ENCODE results near the gene NRG3. TPM values are rescaled to one million over a fixed set of nuclear protein-coding genes. Genes with fewer than 3 reads are reported as not detected.

NRG3 gene
- 0.19 TPM for total RNA-seq
- long read RNA-seq: 0 reads

DNA sequence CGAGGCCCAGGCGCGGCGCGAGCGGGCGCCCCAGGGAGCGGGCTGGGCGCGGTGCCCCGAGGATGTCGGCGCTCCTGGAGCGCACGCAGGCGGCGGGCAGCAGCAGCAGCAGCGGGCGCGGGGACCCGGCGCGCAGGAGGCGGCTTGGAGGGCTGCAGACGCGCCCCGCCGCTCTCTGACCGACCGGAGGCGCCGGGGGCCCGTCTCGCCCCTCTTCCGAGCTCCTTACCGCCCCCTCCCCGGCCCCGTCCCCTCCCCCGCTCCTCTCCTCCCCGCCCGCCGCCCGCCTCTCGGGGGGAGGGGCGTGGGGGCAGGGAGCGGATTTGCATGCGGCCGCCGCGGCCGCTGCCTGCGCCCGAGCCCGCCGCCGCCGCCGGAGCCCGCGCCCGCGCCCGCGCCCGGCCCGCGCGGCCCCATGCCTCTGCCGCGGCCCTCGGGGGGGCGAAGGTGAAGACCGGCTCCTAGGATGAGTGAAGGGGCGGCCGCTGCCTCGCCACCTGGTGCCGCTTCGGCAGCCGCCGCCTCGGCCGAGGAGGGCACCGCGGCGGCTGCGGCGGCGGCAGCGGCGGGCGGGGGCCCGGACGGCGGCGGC, at the start of gene NRG3:
NRG3 (plus strand) TSS at position 320 of the 592 bp plus-strand sequence.
- no peak for ATAC-seq (ENCODE audit: poor library complexity)
- no peak for DNase-seq
- intact Hi-C loops (cut with DNase I): no loop called here

DNA sequence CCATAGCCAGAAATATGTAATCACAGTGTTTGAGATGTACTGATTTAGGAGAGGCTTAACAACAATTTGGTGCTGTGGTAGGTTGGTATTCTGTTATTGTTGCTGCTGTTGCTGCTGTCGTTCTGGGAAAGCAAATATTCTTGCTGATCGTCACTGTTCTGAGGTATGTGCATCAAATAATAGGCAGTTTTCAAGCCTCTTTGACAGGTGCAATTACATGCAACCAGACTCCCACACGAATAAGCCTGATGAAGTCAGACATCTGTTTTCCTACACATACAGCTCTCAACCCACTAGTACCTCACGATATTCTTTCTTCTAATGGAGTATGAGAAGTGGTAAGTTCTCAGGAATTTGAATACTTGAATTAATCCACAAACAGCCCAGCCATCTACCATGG, 46.7 kb upstream of the NRG3 start:
- intact Hi-C loops (cut with DNase I): no loop called here
- ATAC-seq (ENCODE audit: poor library complexity): no peak
- DNase-seq: no peak

DNA sequence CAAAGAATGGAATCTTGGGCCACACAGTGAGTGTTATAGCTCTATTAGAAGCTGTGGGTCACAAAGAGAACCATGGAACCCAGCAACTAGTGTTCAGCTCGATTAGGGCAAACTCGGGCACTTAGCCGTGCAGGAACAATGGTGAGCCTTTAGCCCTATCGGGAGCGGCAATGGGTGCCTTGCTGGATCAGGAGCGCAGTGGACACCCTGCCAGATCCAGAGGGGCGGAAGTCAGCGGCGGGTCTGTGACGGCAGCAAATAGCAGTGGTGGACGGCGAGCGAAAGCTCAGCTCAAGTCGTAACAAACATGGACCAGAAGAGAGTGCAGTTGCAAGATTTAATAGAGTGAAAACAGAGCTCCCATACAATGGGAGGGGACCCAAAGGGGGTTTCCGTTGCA, 43.9 kb upstream of the NRG3 start:
- DNase-seq (peak; percentile 24), ATAC-seq (ENCODE audit: poor library complexity) (no peak)
- intact Hi-C loops (cut with DNase I): no loop called here

DNA sequence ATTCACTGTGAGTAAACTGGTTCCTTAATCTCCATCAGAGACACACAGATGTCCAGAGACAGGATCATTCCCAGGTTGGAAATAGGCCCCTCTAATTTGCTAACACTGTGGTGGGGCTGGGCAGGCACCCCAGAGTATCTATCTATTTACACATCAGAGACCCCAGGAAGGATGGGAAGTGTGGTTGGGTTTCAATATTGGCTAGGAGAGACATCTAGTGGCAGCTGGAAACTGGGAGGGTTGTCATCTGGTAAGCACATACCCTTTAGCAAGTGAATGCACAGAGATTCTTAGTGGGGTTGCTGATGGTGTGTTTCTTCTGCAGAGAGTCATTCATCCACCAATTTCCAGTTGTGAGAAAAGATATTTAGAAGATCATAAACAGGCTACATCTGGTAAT, 36.0 kb upstream of the NRG3 start:
- DNase-seq: no peak
- intact Hi-C loops (cut with DNase I): no loop called here
- no peak for ATAC-seq (ENCODE audit: poor library complexity)

DNA sequence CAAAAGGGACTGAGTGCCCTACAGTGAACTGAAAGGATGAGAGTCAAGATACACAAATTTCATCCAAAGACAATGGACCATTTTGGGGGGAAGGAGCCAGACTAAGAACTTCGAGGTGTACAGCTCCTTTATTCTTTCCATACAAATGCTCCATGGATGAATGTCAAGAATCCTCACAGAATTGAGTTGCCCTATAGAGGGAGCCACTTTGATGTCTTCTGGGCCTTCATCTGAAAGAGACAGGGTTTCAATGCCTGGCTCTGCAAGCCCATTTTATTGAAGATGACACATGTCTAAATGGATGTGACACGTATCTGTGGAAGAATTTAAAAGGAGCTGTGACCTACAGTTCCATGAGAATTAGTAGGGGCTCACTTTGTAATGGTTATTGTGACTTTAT, 32.0 kb upstream of the NRG3 start:
- DNase-seq (no peak), ATAC-seq (ENCODE audit: poor library complexity) (no peak)
- intact Hi-C loops (cut with DNase I): no loop called here

DNA sequence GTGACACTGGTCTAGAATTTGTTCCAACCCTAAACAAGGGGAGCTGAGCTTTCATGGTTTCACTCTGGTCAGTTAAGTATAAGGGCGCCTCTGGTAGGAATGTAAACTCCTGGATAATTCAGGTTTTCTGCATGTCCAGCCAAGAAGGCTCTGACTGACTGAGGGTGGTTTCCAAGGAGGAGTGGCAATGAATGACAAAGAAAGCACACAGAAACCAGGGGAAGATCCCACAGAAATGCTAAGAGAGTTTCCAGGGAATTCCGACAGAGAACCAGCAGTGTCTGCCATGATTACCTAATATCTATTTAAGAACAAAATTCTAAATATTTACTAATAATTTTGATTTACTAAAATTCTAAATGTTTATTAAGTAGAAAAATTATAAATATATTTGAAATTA, 27.3 kb upstream of the NRG3 start:
- ATAC-seq (ENCODE audit: poor library complexity) (no peak), DNase-seq (no peak)
- intact Hi-C loops (cut with DNase I): no loop called here

DNA sequence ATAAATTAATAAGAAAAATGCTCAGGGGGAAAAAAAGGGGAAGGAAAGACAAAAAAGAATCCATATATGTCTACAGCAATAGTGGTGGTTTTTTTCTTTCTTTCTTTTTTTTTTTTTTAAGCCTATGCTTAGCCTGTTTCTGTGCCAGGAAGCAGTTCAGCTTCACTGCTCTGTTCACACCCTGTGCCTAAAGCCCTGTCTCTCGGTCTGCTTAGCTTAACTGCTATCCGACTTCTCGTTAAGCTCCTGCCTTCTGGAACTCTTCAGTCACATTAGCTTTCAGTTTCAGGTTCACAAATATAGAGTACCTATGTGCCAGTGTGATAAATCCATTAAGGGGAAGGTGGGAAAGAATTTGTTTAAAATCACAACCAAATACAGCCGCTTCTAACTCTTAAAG, 26.5 kb upstream of the NRG3 start:
- DNase-seq (no peak), ATAC-seq (ENCODE audit: poor library complexity) (no peak)
- intact Hi-C loops (cut with DNase I): no loop called here

DNA sequence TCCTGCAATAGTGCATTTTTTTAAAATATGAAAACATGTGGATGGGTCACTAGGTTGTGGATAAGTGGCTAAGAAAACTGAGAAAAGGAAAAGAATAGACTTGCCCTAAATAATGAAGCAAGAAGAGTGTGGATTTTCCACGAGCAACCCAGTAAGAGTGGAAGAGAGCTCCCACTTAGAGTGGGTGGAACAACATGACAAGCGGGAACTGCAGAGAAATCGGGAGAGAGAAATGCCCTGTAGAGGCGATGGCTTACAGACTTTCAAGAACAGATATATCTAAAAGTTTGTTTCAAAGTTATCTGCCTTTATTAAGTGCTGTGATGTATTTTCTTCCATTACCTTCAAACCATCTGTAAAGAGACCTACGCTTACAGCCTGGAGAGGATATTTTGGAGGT, 26.1 kb upstream of the NRG3 start:
- ATAC-seq (ENCODE audit: poor library complexity) (no peak), DNase-seq (no peak)
- intact Hi-C loops (cut with DNase I): no loop called here

DNA sequence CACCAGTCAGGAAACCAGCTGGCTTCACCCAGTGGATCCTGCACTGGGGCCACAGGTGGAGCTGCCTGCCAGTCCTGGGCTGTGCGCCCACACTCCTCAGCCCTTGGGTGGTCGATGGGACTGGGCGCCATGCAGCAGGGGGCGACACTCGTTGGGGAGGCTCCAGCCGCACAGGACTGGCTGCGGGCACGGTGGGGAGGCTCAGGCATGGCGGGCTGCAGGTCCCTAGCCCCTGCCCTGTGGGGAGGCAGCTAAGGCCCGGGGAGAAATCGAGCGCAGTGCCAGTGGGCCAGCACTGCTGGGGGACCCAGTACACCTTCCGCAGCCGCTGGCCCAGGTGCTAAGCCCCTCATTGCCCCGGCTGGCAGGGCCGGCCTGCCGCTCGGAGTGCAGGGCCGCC, 12.4 kb upstream of the NRG3 start:
- intact Hi-C loops (cut with DNase I): no loop called here
- DNase-seq (no peak), ATAC-seq (ENCODE audit: poor library complexity) (no peak)

DNA sequence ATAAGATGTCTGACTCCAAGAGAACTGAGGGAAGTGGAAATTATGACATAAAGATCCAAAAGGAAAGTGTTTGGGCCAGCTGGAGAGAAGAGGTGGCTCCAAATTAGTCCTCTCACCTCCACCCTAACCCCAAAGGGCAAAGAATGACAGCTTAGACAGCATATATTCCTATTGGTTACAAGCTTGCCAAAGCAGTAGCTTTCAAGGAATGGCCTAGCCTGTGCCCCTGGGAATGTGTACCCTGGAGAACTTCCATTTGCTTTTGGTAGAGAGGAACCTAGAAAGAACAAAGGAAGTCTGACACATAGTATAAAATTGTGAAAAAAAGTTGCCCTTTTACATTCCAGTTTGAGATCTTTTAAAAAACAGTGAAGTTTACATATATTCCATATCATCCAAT, 11.2 kb upstream of the NRG3 start:
- intact Hi-C loops (cut with DNase I): no loop called here
- DNase-seq: no peak
- ATAC-seq (ENCODE audit: poor library complexity): no peak

DNA sequence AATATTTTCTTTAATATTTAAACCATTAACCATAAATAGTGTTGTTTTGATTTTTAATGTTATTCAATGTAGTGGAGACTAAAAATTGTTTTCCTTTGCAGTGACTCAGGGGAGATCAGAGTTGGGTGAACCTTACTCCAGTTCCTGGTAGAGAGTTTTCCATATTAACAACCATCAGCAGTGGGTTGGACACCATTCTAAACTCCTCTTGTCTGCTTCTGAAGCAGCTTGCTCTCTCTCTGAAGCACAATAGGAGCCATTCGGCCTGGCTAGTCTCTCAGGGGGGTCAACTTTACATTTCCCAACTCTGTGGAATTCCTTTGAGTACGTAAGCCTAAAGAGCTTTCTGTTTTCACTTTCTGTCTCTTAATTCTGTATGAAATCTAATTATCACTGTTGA, 9.4 kb upstream of the NRG3 start:
- no peak for DNase-seq
- no peak for ATAC-seq (ENCODE audit: poor library complexity)
- intact Hi-C loops (cut with DNase I): no loop called here

DNA sequence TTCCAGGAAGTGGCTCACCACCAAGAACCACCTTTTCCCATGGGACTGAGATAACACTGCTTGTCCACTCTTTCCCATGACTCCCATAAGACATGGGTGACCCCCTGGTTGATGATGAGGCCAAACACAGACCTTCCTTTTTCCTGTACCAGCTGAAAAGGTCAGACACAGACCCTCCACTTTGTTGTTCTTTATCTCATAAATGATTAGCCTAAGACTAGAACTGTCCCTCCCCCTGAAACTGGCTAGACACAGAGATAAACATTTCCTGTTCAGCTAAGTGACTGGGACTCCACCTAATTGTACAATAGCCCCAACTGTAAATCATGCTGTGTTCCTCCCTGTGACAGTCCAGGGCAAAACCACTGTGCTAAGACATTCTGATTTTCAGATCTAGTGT, 8.2 kb upstream of the NRG3 start:
- no peak for ATAC-seq (ENCODE audit: poor library complexity)
- DNase-seq: no peak
- intact Hi-C loops (cut with DNase I): no loop called here

DNA sequence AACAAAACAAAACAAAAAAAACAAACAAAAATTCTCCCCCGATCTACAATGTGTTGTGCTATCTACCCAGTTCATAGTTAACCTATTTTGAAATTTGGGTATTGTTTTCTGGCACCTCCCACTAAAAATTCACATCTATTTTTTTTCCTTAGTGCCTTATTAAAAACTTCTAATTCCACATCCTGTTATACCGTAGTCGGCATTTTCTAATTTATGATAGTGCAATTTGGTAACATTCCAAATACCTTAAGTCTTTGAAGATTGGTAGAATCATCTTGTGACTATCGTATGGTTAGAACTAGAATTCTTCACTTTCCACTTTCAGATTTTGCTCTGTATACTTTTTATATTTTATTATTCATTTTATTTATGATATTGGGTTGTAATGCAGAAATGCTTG, 4.5 kb upstream of the NRG3 start:
- no peak for ATAC-seq (ENCODE audit: poor library complexity)
- DNase-seq: no peak
- intact Hi-C loops (cut with DNase I): no loop called here

DNA sequence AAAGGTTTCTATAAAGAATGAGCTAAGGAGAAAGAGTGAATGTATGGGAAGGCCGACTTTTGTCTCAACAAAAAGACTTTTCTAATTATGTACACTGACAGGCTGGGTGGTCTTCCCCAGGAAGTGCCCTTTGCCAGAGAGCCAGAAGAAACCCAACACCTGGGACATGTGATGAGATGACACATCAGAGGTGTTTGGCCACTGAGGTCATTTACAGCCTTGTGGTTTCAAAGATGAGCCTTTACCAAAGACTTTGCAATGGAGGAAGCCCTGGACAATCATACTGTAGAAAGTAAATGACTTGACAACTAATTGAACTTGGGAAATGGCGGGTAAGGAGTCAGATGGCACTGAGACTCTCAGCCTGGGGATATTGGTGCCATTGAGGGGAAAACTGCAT, 3.4 kb upstream of the NRG3 start:
- ATAC-seq (ENCODE audit: poor library complexity) (no peak), DNase-seq (no peak)

DNA sequence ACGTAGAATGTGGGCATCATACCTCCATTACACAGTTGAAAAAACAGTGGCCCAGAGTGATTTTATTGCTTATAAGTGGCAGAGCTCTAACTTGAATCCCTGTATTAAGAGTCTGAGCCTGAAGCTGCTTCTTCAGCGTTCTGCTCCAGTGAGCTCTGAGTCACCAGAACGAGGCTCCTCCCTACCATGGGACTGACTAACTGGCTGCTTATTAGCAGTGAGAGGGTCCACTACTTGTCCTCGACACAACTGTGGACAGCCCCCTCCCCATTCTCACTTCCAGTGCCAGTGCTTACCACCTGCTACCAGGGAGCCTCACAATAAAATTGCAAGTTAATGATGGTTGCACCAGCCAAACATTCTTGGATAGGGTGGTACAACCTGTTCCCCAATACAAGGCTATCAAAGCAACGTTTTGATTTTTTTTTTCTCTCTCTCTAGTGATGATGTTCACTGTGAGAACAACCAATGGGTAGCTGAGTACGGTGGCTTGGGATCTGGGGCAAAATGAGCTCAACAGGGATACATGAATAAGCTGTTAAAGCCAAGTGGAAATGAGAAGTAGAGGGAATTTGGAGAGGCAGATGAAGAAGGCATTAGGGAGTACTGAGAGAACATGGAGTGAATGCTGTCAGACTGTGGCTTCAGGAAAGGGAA, 2.7 kb upstream of the NRG3 start:
- DNase-seq: no peak
- ATAC-seq (ENCODE audit: poor library complexity): no peak
- intact Hi-C loops (cut with DNase I): no loop called here

More for the DNA sequence above, 3.4 kb upstream of the NRG3 start:
- intact Hi-C loops (cut with DNase I): no loop called here

DNA sequence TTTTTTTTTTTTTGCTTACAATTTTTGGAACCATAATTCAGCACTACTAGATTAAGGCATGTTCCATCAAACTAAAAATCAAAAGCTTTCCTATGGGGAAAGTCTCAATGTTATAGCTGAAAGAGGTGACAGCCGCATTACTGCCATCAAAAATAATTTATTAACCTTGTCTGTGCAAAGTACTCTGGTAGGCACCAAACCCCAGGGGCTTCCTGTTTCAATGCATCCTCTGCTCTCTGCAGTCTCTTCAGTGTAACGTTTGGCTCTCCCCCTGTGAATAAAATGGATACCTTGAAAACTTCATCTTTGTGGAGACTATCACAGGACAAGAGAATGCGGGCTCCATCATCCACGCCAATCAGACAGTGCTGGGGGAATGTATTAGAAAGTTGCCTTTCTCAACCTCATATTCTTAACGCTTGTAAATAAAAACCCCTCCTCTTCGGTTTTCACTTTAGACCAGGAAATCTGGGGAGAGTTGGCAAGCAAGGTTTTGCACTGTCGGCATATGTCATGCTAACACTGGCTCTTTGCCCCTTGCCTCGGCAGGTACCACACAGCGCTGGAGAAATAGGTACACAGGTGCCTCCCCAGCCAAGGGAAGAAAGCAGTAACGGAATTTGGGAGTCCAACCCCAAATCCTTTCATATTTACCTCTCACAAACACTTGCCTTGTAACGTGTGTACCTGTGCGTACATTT, 1.6 kb upstream of the NRG3 start:
- intact Hi-C loops (cut with DNase I): no loop called here
- ATAC-seq (ENCODE audit: poor library complexity): no peak

DNA sequence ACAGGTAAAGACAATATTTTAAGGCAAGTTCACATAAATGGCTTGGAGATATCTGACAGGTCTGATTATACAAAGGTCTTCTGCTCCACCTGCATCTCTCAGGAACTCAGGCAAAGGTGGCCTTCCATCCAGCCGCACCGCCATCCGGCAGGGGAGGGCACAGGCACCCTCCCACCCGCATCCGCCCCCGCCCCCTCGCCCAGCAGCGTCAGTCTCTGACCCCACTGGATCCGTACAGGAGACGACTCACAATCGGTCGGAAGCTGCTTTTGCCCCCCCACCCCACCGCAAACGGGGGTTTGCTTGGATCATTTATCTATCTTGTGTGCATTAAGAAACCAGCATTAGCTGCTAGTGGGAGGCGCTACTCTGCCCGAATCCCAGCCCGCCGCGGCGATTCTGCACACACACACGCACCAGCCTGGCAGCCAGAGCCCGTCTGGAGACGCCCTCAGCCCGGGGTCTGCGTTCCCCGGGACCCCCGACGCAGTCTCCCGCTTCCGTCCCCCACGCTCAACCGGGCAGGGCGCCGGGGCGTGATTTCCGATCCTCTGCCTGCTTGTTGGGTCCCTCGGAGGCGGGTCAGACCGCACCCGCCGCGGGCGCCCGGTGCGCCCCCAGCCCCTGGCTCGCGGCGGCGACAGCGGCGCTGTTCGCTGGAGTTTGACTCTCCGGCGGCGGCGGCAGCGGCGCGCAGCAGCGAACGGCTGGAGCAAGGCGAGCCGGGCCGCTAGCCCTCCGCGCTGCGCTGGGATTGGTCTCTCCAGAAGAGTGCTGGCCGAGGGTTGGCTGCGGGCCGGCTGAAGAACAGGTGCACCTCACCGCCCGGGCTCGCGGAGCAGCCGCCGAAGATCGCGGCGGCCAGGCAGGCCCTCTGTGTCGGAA, 820 bp upstream of the NRG3 start:
- DNase-seq (peak; percentile 61), ATAC-seq (ENCODE audit: poor library complexity) (peak; percentile 53)
- intact Hi-C loops (cut with DNase I): no loop called here

More for the DNA sequence above, 1.6 kb upstream of the NRG3 start:
- DNase-seq: no peak

DNA sequence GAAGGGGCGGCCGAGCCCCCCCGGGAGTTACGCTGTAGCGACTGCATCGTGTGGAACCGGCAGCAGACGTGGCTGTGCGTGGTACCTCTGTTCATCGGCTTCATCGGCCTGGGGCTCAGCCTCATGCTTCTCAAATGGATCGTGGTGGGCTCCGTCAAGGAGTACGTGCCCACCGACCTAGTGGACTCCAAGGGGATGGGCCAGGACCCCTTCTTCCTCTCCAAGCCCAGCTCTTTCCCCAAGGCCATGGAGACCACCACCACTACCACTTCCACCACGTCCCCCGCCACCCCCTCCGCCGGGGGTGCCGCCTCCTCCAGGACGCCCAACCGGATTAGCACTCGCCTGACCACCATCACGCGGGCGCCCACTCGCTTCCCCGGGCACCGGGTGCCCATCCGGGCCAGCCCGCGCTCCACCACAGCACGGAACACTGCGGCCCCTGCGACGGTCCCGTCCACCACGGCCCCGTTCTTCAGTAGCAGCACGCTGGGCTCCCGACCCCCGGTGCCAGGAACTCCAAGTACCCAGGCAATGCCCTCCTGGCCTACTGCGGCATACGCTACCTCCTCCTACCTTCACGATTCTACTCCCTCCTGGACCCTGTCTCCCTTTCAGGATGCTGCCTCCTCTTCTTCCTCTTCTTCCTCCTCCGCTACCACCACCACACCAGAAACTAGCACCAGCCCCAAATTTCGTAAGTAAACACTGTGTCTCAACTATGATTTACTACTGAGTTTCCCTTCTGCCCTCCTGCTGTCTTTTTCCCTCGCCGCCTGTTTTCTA, 666 bp downstream of the NRG3 start:
- intact Hi-C loops (cut with DNase I): no loop called here
- no peak for DNase-seq
- no peak for ATAC-seq (ENCODE audit: poor library complexity)
